GM18505 (cell line): ENCODE results near the gene LDLRAD4.

ENCODE experiments used
- ATAC-seq: cut with Tn5 transposase; IDR thresholded peaks from one replicate; pipeline ENCODE4 v1.9.1; 2021; ENCODE audit not compliant: unreplicated experiment
- POLR2A ChIP-seq: IDR thresholded peaks from 4 replicates; pipeline ENCODE4 v1.6.1; 2011; ENCODE audit warnings: borderline replicate concordance; ENCODE audit not compliant: insufficient read depth, insufficient read length; ENCODE audit errors: extremely low read depth

The LDLRAD4 gene

GRCh38 chr18:13300796-13301195 is 82.2 kb downstream of the LDLRAD4 start:
- no peak for ATAC-seq
- TF ChIP-seq POLR2A = no peak

- no peak for ATAC-seq
- TF ChIP-seq POLR2A = no peak
Measured at GRCh38 chr18:13302040-13302439, 83.5 kb downstream of the LDLRAD4 start.

- ATAC-seq = no peak
- TF ChIP-seq POLR2A = no peak
Measured at GRCh38 chr18:13302457-13303225, 84.1 kb downstream of the LDLRAD4 start.

GRCh38 chr18:13303756-13304364 is 85.3 kb downstream of the LDLRAD4 start:
- no peak for ATAC-seq
- no peak for TF ChIP-seq POLR2A

GRCh38 chr18:13305301-13305700 is 86.7 kb downstream of the LDLRAD4 start:
- no peak for ATAC-seq
- TF ChIP-seq POLR2A = no peak

- no peak for TF ChIP-seq POLR2A
- no peak for ATAC-seq
Measured at GRCh38 chr18:13306583-13306982, 88.0 kb downstream of the LDLRAD4 start.

- TF ChIP-seq POLR2A = no peak
- no peak for ATAC-seq
Measured at GRCh38 chr18:13308369-13308768, 89.8 kb downstream of the LDLRAD4 start.

- no peak for TF ChIP-seq POLR2A
- ATAC-seq = no peak
Measured at GRCh38 chr18:13309031-13309747, 90.6 kb downstream of the LDLRAD4 start.

GRCh38 chr18:13309748-13310670 is 91.4 kb downstream of the LDLRAD4 start:
- TF ChIP-seq POLR2A = no peak
- ATAC-seq = no peak

- ATAC-seq = no peak
Measured at GRCh38 chr18:13311193-13311592, 92.6 kb downstream of the LDLRAD4 start.

GRCh38 chr18:13312515-13312914 is 94.0 kb downstream of the LDLRAD4 start:
- no peak for TF ChIP-seq POLR2A
- no peak for ATAC-seq

More at GRCh38 chr18:13311193-13311592, 92.6 kb downstream of the LDLRAD4 start:
- TF ChIP-seq POLR2A = no peak

- no peak for ATAC-seq
- TF ChIP-seq POLR2A = no peak
Measured at GRCh38 chr18:13313006-13313686, 94.6 kb downstream of the LDLRAD4 start.
